Nephron (organoid): ENCODE measurements around the gene SLC15A4.

Experiments used
- H3K27ac Mint-ChIP-seq, 3 experiments: 2 replicates each; pipeline ENCODE4 v1.8.0; 2020; ENCODE audit warnings: mixed read lengths in 3 of 3, mild to moderate bottlenecking in 2 of 3, moderate library complexity in 1 of 3
- H3K27me3 Mint-ChIP-seq: 2 replicates; pipeline ENCODE4 v1.8.0; 2021; ENCODE audit warnings: low read depth, mild to moderate bottlenecking, moderate library complexity, mixed read lengths
- H3K36me3 Mint-ChIP-seq: 2 replicates; pipeline ENCODE4 v1.8.0; 2020; ENCODE audit warnings: low read depth, mixed read lengths
- H3K4me1 Mint-ChIP-seq: 2 replicates; pipeline ENCODE4 v1.8.0; 2020; ENCODE audit warnings: mixed read lengths
- H3K4me3 Mint-ChIP-seq, 3 experiments: 2 replicates each; pipeline ENCODE4 v1.8.0; 2020; ENCODE audit warnings: mild to moderate bottlenecking in 3 of 3, mixed read lengths in 3 of 3, moderate library complexity in 2 of 3
- H3K9me3 Mint-ChIP-seq: 2 replicates; pipeline ENCODE4 v1.8.0; 2020; ENCODE audit warnings: mixed read lengths
- CTCF ChIP-seq, 3 experiments: fragments of 200-600 bp; sonication (generic); IDR thresholded peaks; one replicate each; pipeline ENCODE4 v1.5.0; 2021; ENCODE audit warnings: antibody characterized with exemption in 3 of 3; ENCODE audit not compliant: unreplicated experiment in 3 of 3

Gene SLC15A4

GRCh38 chr12:128766738-128767501 lies 56.8 kb downstream of the SLC15A4 start:
- H3K4me3 Mint-ChIP-seq, result no peak overlapping the region
- no peaks in the 10 kb centered on the region for H3K4me1 Mint-ChIP-seq
- H3K36me3 Mint-ChIP-seq, result no peaks in the 10 kb centered on the region
- peaks cover 4% of the 10 kb centered on the region for H3K9me3 Mint-ChIP-seq
- H3K27ac Mint-ChIP-seq, result no peak overlapping the region
- no peak for TF ChIP-seq CTCF (IDR thresholded peaks at IDR 0.05; ENCODE audit: unreplicated experiment in 3 of 3)
- H3K27me3 Mint-ChIP-seq, result peaks cover 62% of the 10 kb centered on the region

- Mint-ChIP-seq H3K4me3 (no peak overlapping the region), H3K27me3 (peaks cover 60% of the 10 kb centered on the region), H3K36me3 (no peaks in the 10 kb centered on the region), H3K27ac (no peak overlapping the region), H3K9me3 (no peaks in the 10 kb centered on the region), H3K4me1 (no peaks in the 10 kb centered on the region)
- no peak for TF ChIP-seq CTCF (IDR thresholded peaks at IDR 0.05; ENCODE audit: unreplicated experiment in 3 of 3)
These were observed 60.4 kb downstream of the SLC15A4 start for GRCh38 chr12:128763395-128763794.

GRCh38 chr12:128761379-128761790 lies 62.4 kb downstream of the SLC15A4 start:
- Mint-ChIP-seq H3K4me3 (peak overlapping the region; percentile 22 to 50 (median 43)), H3K36me3 (no peaks in the 10 kb centered on the region), H3K9me3 (no peaks in the 10 kb centered on the region), H3K4me1 (no peaks in the 10 kb centered on the region), H3K27me3 (peaks cover 44% of the 10 kb centered on the region), H3K27ac (peak overlapping the region; percentile 76 to 90 (median 86))
- no peak for TF ChIP-seq CTCF (IDR thresholded peaks at IDR 0.05; ENCODE audit: unreplicated experiment in 3 of 3)

GRCh38 chr12:128755566-128755965 lies 68.2 kb downstream of the SLC15A4 start:
- H3K4me1 Mint-ChIP-seq, result no peaks in the 10 kb centered on the region
- H3K27me3 Mint-ChIP-seq, result peaks cover 19% of the 10 kb centered on the region
- H3K9me3 Mint-ChIP-seq, result no peaks in the 10 kb centered on the region
- no peak overlapping the region for H3K27ac Mint-ChIP-seq
- no peak overlapping the region for H3K4me3 Mint-ChIP-seq
- TF ChIP-seq CTCF (IDR thresholded peaks at IDR 0.05; ENCODE audit: unreplicated experiment in 3 of 3), result no peak
- no peaks in the 10 kb centered on the region for H3K36me3 Mint-ChIP-seq

- Mint-ChIP-seq H3K9me3 (no peaks in the 10 kb centered on the region), H3K4me1 (no peaks in the 10 kb centered on the region), H3K27me3 (peaks cover 9% of the 10 kb centered on the region), H3K27ac (no peak overlapping the region), H3K36me3 (no peaks in the 10 kb centered on the region), H3K4me3 (no peak overlapping the region)
- TF ChIP-seq CTCF (IDR thresholded peaks at IDR 0.05; ENCODE audit: unreplicated experiment in 3 of 3), result no peak
These were observed 69.5 kb downstream of the SLC15A4 start for GRCh38 chr12:128754275-128754674.

GRCh38 chr12:128753438-128753837 lies 70.3 kb downstream of the SLC15A4 start:
- Mint-ChIP-seq H3K27me3 (peaks cover 11% of the 10 kb centered on the region), H3K4me3 (no peak overlapping the region), H3K4me1 (no peaks in the 10 kb centered on the region), H3K36me3 (no peaks in the 10 kb centered on the region), H3K27ac (no peak overlapping the region), H3K9me3 (no peaks in the 10 kb centered on the region)
- no peak for TF ChIP-seq CTCF (IDR thresholded peaks at IDR 0.05; ENCODE audit: unreplicated experiment in 3 of 3)
